BJ (cell line): ENCODE data around the gene IGLL5. TPM values are rescaled to one million over a fixed set of nuclear protein-coding genes. Genes with fewer than 3 reads are reported as not detected.

Experiments
- CTCF ChIA-PET: fragments of 350-600 bp; formaldehyde crosslinking; extraction: SDS; loops from one replicate; lab custom pipeline; 2021; ENCODE audit warnings: antibody characterized with exemption, inconsistent platforms; lab: Yijun Ruan, JAX
- POLR2A ChIA-PET: fragments of 300-600 bp; sonication (Branson Sonifier 250); formaldehyde crosslinking; extraction: SDS; loops from one replicate; lab custom pipeline; 2021; ENCODE audit warnings: antibody characterized with exemption; lab: Charles Lee
- DNase-seq: peaks from one replicate; pipeline ENCODE4 v3.0.0-alpha.2; 2011; ENCODE audit warnings: low read depth
- H3K27me3 ChIP-seq: 2 replicates; pipeline ENCODE4 v1.6.0; 2011; ENCODE audit warnings: low read length; ENCODE audit not compliant: control insufficient read depth, insufficient read depth
- H3K36me3 ChIP-seq: 2 replicates; pipeline ENCODE4 v1.5.1; 2011; ENCODE audit warnings: low read length; ENCODE audit not compliant: control insufficient read depth, insufficient read depth
- H3K4me3 ChIP-seq: 2 replicates; pipeline ENCODE4 v1.5.1; 2011; ENCODE audit warnings: low read depth, mild to moderate bottlenecking, control low read depth, low read length
- polyA plus RNA-seq: library from polyadenylated mRNA; depleted of rRNA; stranded (reverse); fragments of >200 nt; gene quantifications from 2 replicates; pipeline ENCODE4 v1.2.3, GENCODE V29; 2011
- TF ChIP-seq, protein P1 (sequence below): IDR thresholded peaks from 2 replicates; pipeline ENCODE4 v1.5.1; 2011; ENCODE audit warnings: low read depth, mild to moderate bottlenecking, control low read depth, inconsistent platforms, low read length, moderate library complexity; ENCODE audit not compliant: insufficient read depth

The IGLL5 gene
- polyA plus RNA-seq, 1 experiment = not detected

GRCh38 chr22:22893891-22894739, 6.5 kb downstream of the IGLL5 start:
- TF ChIP-seq, protein P1, sequence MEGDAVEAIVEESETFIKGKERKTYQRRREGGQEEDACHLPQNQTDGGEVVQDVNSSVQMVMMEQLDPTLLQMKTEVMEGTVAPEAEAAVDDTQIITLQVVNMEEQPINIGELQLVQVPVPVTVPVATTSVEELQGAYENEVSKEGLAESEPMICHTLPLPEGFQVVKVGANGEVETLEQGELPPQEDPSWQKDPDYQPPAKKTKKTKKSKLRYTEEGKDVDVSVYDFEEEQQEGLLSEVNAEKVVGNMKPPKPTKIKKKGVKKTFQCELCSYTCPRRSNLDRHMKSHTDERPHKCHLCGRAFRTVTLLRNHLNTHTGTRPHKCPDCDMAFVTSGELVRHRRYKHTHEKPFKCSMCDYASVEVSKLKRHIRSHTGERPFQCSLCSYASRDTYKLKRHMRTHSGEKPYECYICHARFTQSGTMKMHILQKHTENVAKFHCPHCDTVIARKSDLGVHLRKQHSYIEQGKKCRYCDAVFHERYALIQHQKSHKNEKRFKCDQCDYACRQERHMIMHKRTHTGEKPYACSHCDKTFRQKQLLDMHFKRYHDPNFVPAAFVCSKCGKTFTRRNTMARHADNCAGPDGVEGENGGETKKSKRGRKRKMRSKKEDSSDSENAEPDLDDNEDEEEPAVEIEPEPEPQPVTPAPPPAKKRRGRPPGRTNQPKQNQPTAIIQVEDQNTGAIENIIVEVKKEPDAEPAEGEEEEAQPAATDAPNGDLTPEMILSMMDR = no peak
- no peak overlapping the region for H3K4me3 ChIP-seq
- H3K27me3 ChIP-seq = peaks cover 2% of the 10 kb centered on the region; the same call in 1 of the 2 replicates
- CTCF ChIA-PET = interaction anchor here (0.8 kb wide), 1 partner anchor 45 kb away, joined by 3 read pairs; no protein-coding TSS in a partner anchor
- H3K36me3 ChIP-seq = no peaks in the 10 kb centered on the region
- POLR2A ChIA-PET = no interaction called here
- DNase-seq = no peak

DNA sequence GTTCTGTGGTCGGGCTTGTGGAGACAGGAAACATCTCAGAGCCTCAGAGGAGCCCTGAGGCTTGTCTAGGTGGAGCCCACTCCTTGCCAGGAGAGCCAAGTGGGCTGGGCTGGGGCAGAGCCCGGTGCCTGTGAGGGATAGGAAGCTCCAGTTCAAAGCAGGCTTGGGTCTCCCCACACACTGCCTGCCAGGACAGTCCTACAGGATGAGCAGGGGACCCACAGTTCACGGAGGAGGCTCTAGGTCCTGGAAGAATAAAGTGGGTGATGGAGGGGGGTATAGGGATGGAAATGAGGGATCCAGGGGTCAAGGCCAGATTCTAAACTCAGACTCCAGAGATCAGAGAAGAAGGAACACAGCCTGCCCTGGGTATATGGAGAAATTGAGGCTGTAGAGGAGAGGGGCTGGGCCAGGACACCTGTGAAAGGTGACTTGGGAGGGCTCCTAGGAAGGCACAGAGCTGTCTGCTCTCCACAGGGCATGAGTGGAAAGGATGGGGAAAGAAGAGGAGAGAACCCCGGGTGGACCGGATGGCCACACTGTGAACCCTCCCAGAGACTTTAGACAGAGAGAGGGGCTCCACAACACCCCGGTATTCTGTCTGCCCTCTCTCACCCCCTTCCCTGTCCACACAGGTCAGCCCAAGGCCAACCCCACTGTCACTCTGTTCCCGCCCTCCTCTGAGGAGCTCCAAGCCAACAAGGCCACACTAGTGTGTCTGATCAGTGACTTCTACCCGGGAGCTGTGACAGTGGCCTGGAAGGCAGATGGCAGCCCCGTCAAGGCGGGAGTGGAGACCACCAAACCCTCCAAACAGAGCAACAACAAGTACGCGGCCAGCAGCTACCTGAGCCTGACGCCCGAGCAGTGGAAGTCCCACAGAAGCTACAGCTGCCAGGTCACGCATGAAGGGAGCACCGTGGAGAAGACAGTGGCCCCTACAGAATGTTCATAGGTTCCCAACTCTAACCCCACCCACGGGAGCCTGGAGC, 7.4 kb downstream of the IGLL5 start:
- no peaks in the 10 kb centered on the region for H3K36me3 ChIP-seq
- no peak for DNase-seq
- ChIA-PET CTCF (interaction anchor here (0.8 to 1.4 kb wide), 4 partner anchors 11 to 65 kb away, joined by 3 to 4 read pairs (median 4); no protein-coding TSS in a partner anchor), POLR2A (no interaction called here)
- H3K27me3 ChIP-seq = peaks cover 2% of the 10 kb centered on the region; the same call in 1 of the 2 replicates
- no peak overlapping the region for H3K4me3 ChIP-seq
- TF ChIP-seq, protein P1 = no peak

- ChIA-PET CTCF (interaction anchor here (1.1 to 1.4 kb wide), 3 partner anchors 12 to 64 kb away, joined by 3 to 4 read pairs (median 4); no protein-coding TSS in a partner anchor), POLR2A (no interaction called here)
- Histone ChIP-seq H3K4me3 (no peak overlapping the region), H3K36me3 (no peaks in the 10 kb centered on the region), H3K27me3 (peaks cover 2% of the 10 kb centered on the region; the same call in 1 of the 2 replicates)
- DNase-seq = no peak
- TF ChIP-seq, protein P1 = no peak
Measured at GRCh38 chr22:22895776-22896445, 8.3 kb downstream of the IGLL5 start.

DNA sequence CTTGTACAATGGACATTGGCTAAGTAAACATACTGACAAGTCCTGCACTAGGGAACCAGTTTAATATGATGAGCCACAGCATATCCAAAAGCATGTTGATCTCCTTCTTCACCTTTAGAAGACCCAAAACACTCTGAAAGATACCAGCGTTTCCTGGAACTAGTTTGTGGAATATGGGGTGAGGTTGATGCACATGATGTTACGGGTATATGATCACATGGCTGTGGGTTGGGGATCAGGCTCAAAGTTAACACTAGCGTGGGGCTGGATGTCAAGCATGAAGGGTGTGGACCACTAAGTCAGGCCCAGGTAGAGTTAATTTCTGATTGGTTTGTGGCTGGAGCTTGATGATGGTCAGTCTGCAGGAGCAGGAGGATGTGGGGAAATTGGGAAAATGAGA, 9.0 kb downstream of the IGLL5 start:
- CTCF ChIA-PET = interaction anchor here (1.1 to 1.2 kb wide), 2 partner anchors 10 to 13 kb away, joined by 3 to 4 read pairs; no protein-coding TSS in a partner anchor
- H3K27me3 ChIP-seq = peaks cover 2% of the 10 kb centered on the region; the same call in 1 of the 2 replicates
- DNase-seq = no peak
- H3K4me3 ChIP-seq = no peak overlapping the region
- TF ChIP-seq, protein P1 = no peak
- H3K36me3 ChIP-seq = no peaks in the 10 kb centered on the region
- POLR2A ChIA-PET = no interaction called here
